HL-60 (cell line): ENCODE measurements around the gene SCAANT1.

Source experiments
- CTCF ChIP-seq: IDR thresholded peaks from one replicate; pipeline ENCODE4 v1.5.1; 2011; ENCODE audit warnings: low read length, control low read depth, inconsistent platforms; ENCODE audit not compliant: insufficient read depth
- GABPA ChIP-seq: IDR thresholded peaks from 2 replicates; pipeline ENCODE4 v1.6.1; 2012; ENCODE audit warnings: low read depth
- POLR2AphosphoS5 ChIP-seq: IDR thresholded peaks from 2 replicates; pipeline ENCODE4 v1.6.1; 2012; ENCODE audit warnings: low read depth
- TF ChIP-seq, protein P1 (sequence below): IDR thresholded peaks from 2 replicates; pipeline ENCODE4 v1.6.1; 2012; ENCODE audit warnings: low read depth; ENCODE audit not compliant: insufficient replicate concordance

- TF ChIP-seq CTCF (no peak), POLR2AphosphoS5 (no peak), GABPA (no peak)
- TF ChIP-seq, protein P1, sequence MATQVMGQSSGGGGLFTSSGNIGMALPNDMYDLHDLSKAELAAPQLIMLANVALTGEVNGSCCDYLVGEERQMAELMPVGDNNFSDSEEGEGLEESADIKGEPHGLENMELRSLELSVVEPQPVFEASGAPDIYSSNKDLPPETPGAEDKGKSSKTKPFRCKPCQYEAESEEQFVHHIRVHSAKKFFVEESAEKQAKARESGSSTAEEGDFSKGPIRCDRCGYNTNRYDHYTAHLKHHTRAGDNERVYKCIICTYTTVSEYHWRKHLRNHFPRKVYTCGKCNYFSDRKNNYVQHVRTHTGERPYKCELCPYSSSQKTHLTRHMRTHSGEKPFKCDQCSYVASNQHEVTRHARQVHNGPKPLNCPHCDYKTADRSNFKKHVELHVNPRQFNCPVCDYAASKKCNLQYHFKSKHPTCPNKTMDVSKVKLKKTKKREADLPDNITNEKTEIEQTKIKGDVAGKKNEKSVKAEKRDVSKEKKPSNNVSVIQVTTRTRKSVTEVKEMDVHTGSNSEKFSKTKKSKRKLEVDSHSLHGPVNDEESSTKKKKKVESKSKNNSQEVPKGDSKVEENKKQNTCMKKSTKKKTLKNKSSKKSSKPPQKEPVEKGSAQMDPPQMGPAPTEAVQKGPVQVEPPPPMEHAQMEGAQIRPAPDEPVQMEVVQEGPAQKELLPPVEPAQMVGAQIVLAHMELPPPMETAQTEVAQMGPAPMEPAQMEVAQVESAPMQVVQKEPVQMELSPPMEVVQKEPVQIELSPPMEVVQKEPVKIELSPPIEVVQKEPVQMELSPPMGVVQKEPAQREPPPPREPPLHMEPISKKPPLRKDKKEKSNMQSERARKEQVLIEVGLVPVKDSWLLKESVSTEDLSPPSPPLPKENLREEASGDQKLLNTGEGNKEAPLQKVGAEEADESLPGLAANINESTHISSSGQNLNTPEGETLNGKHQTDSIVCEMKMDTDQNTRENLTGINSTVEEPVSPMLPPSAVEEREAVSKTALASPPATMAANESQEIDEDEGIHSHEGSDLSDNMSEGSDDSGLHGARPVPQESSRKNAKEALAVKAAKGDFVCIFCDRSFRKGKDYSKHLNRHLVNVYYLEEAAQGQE, result no peak
Measured at GRCh38 chr3:63927422-63928280, 15.5 kb upstream of the SCAANT1 start.
